Measurements from ENCODE around the gene MUSK.

Gene MUSK

DNA sequence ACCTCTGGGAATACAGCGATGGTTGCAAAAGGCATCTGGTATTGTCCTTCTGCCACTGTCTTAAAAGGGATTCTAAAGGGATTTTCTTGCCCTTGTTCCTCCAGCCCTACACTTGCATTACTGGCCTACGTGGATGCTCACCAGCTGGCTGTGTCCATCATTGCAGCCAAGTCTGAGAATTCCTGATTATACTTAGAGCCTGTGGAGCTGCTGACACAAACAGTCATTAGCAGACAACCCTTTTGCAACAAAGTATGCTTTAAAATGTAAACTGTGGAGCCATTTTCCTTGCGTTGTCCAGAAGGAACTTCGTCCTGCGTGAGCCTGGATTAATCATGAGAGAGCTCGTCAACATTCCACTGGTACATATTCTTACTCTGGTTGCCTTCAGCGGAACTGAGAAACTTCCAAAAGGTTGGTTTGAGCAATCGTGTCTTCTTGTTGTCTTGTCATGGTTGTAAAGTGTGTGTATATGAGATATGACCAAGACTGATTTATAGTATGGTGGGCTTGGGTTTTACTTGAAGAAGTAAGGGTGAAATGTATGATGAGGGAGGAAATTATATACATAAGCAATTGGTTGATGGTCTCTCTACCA lies at the start of gene MUSK:
Gene MUSK (plus strand): TSS at position 222 of the 598 bp plus-strand sequence. CDS start 114 bp downstream, at position 336.
- no peaks in the 10 kb centered on the region for H3K36me3 Mint-ChIP-seq (ENCODE audit: low read depth)
- no peaks in the 10 kb centered on the region for H3K9me3 Mint-ChIP-seq
- H3K27me3 Mint-ChIP-seq, result no peaks in the 10 kb centered on the region
- H3K4me1 Mint-ChIP-seq, result no peaks in the 10 kb centered on the region
- H3K27ac Mint-ChIP-seq, result no peak within 1 kb of the TSS
- no peak for ATAC-seq
- H3K4me3 Mint-ChIP-seq, result no peak within 1 kb of the TSS
- DNase-seq, result no peak

DNA sequence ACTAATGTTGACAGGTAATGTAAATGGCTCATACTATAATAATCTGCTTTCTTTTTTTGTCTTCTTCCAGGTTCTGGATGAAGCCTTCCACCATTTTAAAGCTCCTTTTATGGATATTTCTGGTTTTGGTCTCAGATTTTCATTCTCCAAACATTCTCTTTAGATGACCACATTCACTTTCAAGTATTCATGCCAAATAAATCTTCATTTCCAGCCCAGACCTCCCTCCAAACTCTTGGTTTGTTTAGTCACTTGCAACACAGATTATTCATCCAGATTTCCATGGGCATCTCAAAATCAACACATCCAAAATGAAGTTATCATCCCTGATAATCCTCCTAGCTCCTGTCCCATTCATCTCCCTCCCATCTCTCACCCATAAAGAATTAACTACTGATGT lies 48.8 kb upstream of the MUSK start:
- no peak overlapping the region for H3K27ac Mint-ChIP-seq

DNA sequence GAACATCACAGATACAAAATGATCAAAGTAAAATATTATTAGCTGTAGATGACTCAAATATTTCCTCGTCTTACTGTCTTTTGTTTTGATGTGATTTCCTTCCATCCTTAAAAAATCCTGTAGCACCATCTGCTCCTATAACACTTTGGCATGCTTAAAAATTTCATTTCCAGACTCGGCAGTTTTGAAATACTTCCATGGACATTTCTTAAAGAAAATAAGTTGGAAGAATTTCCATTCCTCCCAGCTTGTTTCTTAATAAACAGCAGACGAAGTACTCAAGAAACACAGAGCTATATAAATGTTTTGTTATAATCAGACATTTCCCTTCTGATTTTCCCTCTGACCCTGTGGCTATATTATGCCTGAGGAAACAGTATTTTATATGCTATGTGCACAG lies 47.9 kb upstream of the MUSK start:
- Mint-ChIP-seq H3K9me3 (no peaks in the 10 kb centered on the region), H3K4me1 (peaks cover 2% of the 10 kb centered on the region), H3K27me3 (no peaks in the 10 kb centered on the region), H3K4me3 (no peak overlapping the region), H3K36me3 (ENCODE audit: low read depth) (no peaks in the 10 kb centered on the region), H3K27ac (no peak overlapping the region)
- DNase-seq (no peak), ATAC-seq (no peak)

More for the DNA sequence above, 48.8 kb upstream of the MUSK start:
- Mint-ChIP-seq H3K36me3 (ENCODE audit: low read depth) (no peaks in the 10 kb centered on the region), H3K27me3 (no peaks in the 10 kb centered on the region), H3K4me3 (no peak overlapping the region), H3K9me3 (no peaks in the 10 kb centered on the region), H3K4me1 (no peaks in the 10 kb centered on the region)
- ATAC-seq (no peak), DNase-seq (no peak)

DNA sequence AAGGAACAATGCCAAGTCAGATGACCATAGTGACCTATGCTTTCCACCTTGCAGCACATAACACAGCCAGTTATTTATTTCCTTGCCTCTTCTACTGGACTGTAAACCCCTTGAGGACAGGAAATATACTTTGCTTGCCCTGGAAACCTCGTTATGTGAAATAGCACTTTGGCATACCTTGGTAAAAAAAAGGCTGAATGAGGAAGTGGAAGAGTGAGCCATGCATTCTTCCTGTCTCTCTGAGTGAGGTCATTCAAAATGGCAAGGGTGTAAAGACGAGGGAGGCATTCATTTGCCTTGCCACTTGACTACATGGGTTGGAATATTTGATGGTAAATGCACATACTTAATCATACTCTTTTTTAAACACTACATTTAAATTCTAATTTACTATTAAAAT lies 46.2 kb upstream of the MUSK start:
- Mint-ChIP-seq H3K4me3 (no peak overlapping the region), H3K27ac (no peak overlapping the region), H3K9me3 (no peaks in the 10 kb centered on the region), H3K36me3 (ENCODE audit: low read depth) (no peaks in the 10 kb centered on the region), H3K27me3 (no peaks in the 10 kb centered on the region), H3K4me1 (peaks cover 13% of the 10 kb centered on the region)
- DNase-seq (no peak), ATAC-seq (no peak)

DNA sequence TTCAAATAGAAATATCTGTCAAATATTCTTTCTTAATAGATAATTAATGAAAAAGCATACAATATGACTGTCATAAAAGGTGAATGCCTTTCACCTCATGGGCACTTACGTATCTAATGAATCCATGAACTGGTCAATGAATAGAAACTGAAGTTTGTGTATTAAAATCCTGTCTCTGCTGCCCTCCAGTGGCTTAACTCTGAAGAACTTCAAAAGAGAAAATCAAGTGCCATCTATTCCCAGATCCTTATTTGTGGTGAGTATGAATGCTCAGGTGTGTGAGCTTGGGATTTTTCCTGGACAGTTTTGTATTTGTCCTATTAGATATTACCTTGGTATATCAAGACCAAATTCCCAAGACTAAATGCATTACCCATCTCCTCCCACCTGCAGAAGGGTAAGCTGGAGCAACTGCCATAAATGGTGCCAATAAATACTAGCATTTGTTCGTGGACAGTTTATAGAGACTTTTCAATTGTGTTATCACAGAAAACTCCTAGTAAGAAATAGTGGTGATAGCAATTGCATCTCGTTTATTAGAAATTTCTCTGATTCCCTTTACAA lies 45.0 kb upstream of the MUSK start:
- peaks cover 13% of the 10 kb centered on the region for H3K4me1 Mint-ChIP-seq

DNA sequence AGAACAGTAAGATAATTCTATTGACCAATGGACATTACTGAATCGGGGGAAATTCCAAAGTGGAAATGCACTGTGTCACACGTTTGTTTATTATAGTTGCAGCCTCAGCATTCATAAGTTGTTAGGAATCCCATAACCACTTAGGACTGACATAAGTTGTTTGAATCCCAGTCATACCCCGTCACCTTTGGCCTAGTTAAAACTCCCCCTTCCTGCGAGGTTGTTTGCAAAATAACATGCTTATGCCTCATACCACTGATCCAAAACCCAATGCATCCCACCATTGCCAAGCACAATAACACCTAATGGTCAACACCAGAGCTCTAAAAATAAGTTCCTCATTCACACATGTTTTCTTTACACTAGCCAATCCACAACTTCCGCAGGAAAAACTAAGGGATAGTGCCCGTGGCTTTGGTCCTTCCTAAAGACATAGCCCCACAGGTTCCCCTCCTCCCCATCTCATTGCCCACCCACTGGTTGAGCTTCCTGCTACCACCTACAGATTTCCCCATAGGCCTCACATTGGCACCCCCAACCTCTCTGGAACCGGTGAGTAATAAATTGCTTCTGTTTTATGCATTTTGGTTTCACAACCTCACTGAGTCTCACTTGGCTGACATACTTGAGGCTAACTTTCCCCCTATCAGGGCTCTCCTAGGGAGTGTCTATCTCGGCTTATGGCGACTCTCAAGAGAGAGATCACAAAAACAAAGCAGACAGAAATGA lies 42.3 kb upstream of the MUSK start:
- Mint-ChIP-seq H3K9me3 (no peaks in the 10 kb centered on the region), H3K4me3 (no peak overlapping the region), H3K27me3 (no peaks in the 10 kb centered on the region), H3K27ac (no peak overlapping the region), H3K36me3 (ENCODE audit: low read depth) (no peaks in the 10 kb centered on the region), H3K4me1 (peaks cover 13% of the 10 kb centered on the region)
- DNase-seq (peak; percentile 3), ATAC-seq (peak; percentile 97)

More for the DNA sequence above, 45.0 kb upstream of the MUSK start:
- Mint-ChIP-seq H3K36me3 (ENCODE audit: low read depth) (no peaks in the 10 kb centered on the region), H3K4me3 (no peak overlapping the region), H3K27ac (no peak overlapping the region), H3K9me3 (no peaks in the 10 kb centered on the region), H3K27me3 (no peaks in the 10 kb centered on the region)
- peak; percentile 32 for DNase-seq
- no peak for ATAC-seq

DNA sequence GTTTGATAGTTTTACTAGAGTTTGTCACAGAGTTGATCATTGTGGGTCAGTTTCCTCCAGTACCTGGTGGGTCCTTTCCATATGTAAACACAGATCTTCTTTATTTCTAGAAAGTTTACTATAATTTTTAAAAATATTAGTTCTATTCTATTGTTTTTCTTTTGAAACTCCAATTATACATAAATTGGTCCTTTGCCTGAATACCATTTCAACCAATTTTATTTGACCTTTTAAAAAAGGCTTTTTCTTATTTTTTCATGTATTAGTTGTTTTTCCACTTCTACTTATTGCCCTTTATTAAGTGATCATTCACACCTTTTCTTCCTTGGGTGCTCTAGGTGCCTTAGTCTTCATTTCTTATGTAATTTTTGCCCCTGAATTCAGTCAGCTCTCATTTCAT lies 33.0 kb upstream of the MUSK start:
- peaks cover 27% of the 10 kb centered on the region for H3K9me3 Mint-ChIP-seq
- H3K27ac Mint-ChIP-seq, result no peak overlapping the region
- ATAC-seq (no peak), DNase-seq (no peak)
- no peak overlapping the region for H3K4me3 Mint-ChIP-seq
- H3K27me3 Mint-ChIP-seq, result no peaks in the 10 kb centered on the region
- no peaks in the 10 kb centered on the region for H3K4me1 Mint-ChIP-seq
- H3K36me3 Mint-ChIP-seq (ENCODE audit: low read depth), result no peaks in the 10 kb centered on the region

DNA sequence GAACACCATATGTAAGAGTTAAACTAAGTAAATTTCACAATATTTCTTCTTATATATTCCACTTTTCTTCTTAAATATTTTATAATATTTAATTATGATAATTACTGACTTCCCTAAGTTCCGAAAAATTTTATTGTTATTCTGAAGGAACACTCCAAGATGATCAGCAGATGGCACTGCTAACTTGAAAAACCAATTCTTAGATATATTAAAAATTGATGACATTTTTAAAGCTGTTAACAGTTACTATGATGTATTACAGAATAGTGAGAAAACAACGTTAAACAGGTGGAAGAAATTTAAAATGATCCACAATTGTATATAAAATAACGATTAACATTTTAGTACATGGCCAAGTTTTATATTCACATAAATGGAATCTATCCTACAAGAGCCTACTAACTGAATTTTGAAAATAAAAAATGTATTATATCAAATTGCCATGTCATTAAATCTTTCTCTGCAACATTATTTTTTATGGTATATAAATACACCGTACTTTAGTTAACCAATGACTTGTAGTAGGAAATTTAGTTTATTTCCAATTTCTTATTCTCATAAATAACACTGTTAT lies 30.1 kb upstream of the MUSK start:
- ATAC-seq (no peak), DNase-seq (no peak)
- no peaks in the 10 kb centered on the region for H3K27me3 Mint-ChIP-seq
- no peaks in the 10 kb centered on the region for H3K4me1 Mint-ChIP-seq
- peaks cover 27% of the 10 kb centered on the region for H3K9me3 Mint-ChIP-seq
- no peaks in the 10 kb centered on the region for H3K36me3 Mint-ChIP-seq (ENCODE audit: low read depth)
- H3K27ac Mint-ChIP-seq, result no peak overlapping the region
- no peak overlapping the region for H3K4me3 Mint-ChIP-seq

DNA sequence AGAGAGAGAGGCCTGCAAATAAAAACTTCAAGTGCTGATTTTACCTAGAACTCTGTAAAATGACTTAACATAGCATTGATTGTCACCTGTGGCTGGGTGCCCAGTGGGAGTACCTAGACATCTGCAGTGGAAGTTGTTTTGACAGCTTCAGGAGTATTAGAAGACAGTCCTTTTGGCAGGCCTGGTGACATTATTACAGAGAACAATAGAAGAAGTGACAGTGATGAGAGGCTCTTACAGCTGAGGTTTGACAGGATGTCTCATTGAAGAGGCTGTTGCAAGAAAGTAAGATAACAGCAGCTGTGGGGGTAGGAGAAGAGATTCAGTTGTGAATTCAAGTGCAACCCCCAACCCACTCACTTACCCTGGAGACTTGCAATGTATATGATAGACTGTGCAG lies 27.9 kb upstream of the MUSK start:
- ATAC-seq, result no peak

DNA sequence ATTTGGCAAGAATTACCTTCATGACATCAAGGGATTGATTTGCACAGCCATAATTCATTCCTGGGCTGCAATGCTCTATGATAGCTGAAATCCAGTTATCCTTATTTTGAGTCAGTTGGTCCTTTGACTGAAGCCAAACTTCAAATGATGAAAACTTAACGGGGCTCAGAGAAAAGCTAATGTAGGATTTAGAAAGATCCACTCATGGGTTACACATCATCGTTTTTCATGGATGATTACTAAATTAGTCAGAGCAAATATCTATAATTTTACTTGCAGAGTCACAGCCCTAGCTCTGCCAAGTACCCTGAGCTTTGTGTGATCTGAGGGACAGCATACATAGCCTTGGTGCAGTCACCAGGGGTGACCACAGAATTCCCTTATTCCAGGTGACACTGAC lies 27.3 kb upstream of the MUSK start:
- H3K27ac Mint-ChIP-seq, result no peak overlapping the region
- no peak for DNase-seq
- H3K9me3 Mint-ChIP-seq, result peaks cover 5% of the 10 kb centered on the region
- no peaks in the 10 kb centered on the region for H3K4me1 Mint-ChIP-seq
- H3K4me3 Mint-ChIP-seq, result no peak overlapping the region
- no peaks in the 10 kb centered on the region for H3K27me3 Mint-ChIP-seq
- no peak for ATAC-seq
- no peaks in the 10 kb centered on the region for H3K36me3 Mint-ChIP-seq (ENCODE audit: low read depth)

More for the DNA sequence above, 27.9 kb upstream of the MUSK start:
- no peaks in the 10 kb centered on the region for H3K27me3 Mint-ChIP-seq
- H3K9me3 Mint-ChIP-seq, result peaks cover 11% of the 10 kb centered on the region
- H3K4me1 Mint-ChIP-seq, result no peaks in the 10 kb centered on the region
- H3K4me3 Mint-ChIP-seq, result no peak overlapping the region
- no peak overlapping the region for H3K27ac Mint-ChIP-seq
- DNase-seq, result no peak
- H3K36me3 Mint-ChIP-seq (ENCODE audit: low read depth), result no peaks in the 10 kb centered on the region

DNA sequence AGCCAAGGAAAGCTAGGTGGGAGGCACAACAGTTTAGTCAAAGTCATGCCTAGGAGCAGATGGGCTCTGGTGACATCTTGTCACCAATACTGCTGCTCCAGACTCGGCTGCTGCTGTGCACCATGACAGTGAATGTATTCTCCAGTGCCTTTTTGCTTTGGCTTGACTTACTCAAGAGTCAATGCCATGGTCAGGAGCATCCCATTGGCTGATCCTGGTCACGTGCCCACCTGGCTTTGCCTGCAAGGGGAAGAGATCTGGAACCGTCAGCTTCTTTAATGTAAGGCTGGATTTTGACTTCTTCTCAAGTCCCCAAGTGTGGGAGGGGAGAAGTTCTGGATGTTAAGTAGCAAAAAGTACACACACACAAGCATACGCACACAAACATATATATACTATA lies 19.9 kb upstream of the MUSK start:
- no peak overlapping the region for H3K4me3 Mint-ChIP-seq
- no peak for DNase-seq
- H3K4me1 Mint-ChIP-seq, result no peaks in the 10 kb centered on the region
- H3K36me3 Mint-ChIP-seq (ENCODE audit: low read depth), result no peaks in the 10 kb centered on the region
- ATAC-seq, result no peak
- H3K9me3 Mint-ChIP-seq, result no peaks in the 10 kb centered on the region
- H3K27ac Mint-ChIP-seq, result no peak overlapping the region
- H3K27me3 Mint-ChIP-seq, result no peaks in the 10 kb centered on the region

DNA sequence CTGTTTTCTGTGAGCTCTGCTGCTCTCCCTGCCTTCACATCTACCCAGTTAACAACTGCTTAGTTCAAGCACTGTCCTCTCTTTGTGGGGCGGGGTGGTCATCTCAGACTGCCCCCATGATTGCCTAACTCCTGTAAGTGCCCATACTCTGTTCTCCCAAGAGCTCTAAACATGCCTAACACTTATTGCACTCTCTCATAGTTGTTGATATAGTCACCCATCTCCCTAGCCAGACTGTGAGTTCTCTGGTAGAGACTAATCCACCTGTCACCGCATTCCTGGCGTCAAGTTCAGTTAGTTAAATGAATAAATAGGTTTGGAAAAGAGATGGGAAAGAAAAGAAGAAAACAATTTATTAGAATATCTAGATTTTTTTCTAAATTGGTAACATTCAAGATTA lies 18.3 kb upstream of the MUSK start:
- ATAC-seq (no peak), DNase-seq (no peak)
- Mint-ChIP-seq H3K4me3 (no peak overlapping the region), H3K27me3 (no peaks in the 10 kb centered on the region), H3K27ac (no peak overlapping the region), H3K9me3 (no peaks in the 10 kb centered on the region), H3K36me3 (ENCODE audit: low read depth) (no peaks in the 10 kb centered on the region), H3K4me1 (no peaks in the 10 kb centered on the region)

DNA sequence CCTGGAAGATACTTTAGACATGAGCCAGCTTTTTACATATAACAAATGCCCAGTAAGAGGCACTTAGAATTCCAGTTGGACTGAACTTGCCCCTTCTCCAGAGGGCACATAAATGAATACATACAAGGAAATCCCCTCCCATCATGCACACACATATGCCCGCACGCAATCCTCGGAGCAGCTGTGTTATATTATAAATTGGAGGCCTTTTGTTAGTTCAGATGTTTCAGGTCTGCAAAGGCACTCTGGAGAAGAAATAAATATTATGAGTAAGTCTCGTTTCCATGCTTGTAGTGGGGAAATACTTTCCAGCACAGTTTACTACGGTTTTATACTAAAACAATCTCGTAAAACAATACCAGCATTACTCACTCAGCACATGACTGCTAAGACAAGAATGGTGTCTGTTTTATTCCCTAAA lies 17.6 kb upstream of the MUSK start:
- Mint-ChIP-seq H3K36me3 (ENCODE audit: low read depth) (no peaks in the 10 kb centered on the region), H3K27ac (no peak overlapping the region), H3K4me3 (no peak overlapping the region), H3K27me3 (no peaks in the 10 kb centered on the region), H3K4me1 (no peaks in the 10 kb centered on the region), H3K9me3 (no peaks in the 10 kb centered on the region)
- DNase-seq (no peak), ATAC-seq (no peak)

DNA sequence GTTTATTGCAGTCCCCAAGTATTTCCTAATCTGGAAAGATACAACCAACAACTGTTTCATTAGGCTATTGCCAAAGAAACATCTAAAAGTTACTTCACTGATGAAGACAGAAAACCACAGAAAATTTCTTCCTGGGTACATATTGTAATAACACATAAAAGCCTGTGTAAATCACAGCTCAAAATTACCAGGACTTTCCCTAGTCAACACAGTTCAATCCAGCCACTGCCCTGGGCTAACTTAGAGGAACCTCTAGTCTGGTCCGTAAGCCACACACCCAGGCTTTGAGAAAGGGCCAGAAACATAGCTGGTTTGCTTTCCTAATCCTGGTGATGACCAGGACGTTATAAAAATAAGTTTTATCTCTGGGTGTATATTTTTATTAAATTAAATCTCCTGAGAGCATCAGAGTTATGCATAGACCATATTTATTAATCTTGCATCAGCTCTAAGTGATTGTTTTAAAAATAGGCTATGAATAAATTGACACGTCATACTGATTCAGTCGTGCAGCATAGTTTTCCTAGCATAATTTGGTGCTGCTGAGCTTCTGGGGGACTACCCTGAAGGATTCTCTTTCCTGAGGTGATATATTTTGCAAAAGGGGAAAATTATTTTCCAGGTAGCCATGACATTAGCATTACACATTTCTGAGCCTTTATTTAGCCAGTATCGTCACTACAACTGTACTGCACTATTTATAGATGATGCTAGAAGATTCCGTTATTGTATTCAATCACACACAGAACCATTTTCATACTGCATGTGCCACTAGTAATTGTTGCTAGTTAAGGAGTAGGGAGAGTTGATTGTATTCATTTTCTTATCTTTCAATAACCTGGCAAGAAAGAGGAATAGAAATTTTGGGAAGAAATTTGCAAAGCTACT lies 12.6 kb upstream of the MUSK start:
- no peaks in the 10 kb centered on the region for H3K36me3 Mint-ChIP-seq (ENCODE audit: low read depth)
- H3K27ac Mint-ChIP-seq, result no peak overlapping the region
- H3K4me3 Mint-ChIP-seq, result no peak overlapping the region
- H3K27me3 Mint-ChIP-seq, result no peaks in the 10 kb centered on the region
- no peaks in the 10 kb centered on the region for H3K4me1 Mint-ChIP-seq
- ATAC-seq (no peak), DNase-seq (no peak)
- H3K9me3 Mint-ChIP-seq, result no peaks in the 10 kb centered on the region
